SK-N-SH treated with all-trans-retinoic acid at 6 μM for 48 hours (cell line): ENCODE measurements around the gene ENTPD7.

Experiments used
- ATAC-seq: fragments of 200-7000 bp; cut with Tn5 transposase; 3 replicates; pipeline ENCODE4 v1.9.1; 2020; ENCODE audit warnings: mild to moderate bottlenecking, moderate library complexity
- ARNTL ChIP-seq: fragments of 450-650 bp; formaldehyde crosslinking; IDR thresholded peaks from 2 replicates; pipeline ENCODE4 v1.5.0; 2020; ENCODE audit warnings: low read depth, mild to moderate bottlenecking, moderate library complexity, borderline replicate concordance
- CREB5 ChIP-seq: fragments of 250-450 bp; sonication (Bioruptor Pico); IDR thresholded peaks from 2 replicates; pipeline ENCODE4 v1.5.1; 2020; ENCODE audit warnings: low read depth, mild to moderate bottlenecking, moderate library complexity
- CSDC2 ChIP-seq: fragments of 250-450 bp; sonication (Bioruptor Pico); IDR thresholded peaks from 2 replicates; pipeline ENCODE4 v1.5.0; 2020; ENCODE audit warnings: mild to moderate bottlenecking, moderate library complexity
- ESRRG ChIP-seq: fragments of 250-450 bp; sonication (Bioruptor Pico); IDR thresholded peaks from 2 replicates; pipeline ENCODE4 v1.6.1; 2021; ENCODE audit warnings: mild to moderate bottlenecking
- GLIS3 ChIP-seq: fragments of 250-450 bp; sonication (Bioruptor Pico); IDR thresholded peaks from 2 replicates; pipeline ENCODE4 v1.5.0; 2020; ENCODE audit warnings: mild to moderate bottlenecking, moderate library complexity
- ISL1 ChIP-seq: fragments of 250-450 bp; sonication (Bioruptor Pico); IDR thresholded peaks from 2 replicates; pipeline ENCODE4 v2.1.2; 2022; ENCODE audit warnings: mild to moderate bottlenecking, moderate library complexity
- OSR1 ChIP-seq: fragments of 250-450 bp; sonication (Bioruptor Pico); IDR thresholded peaks from 2 replicates; pipeline ENCODE4 v1.8.0; 2022; ENCODE audit warnings: moderate library complexity, mild to moderate bottlenecking, inconsistent platforms
- PATZ1 ChIP-seq: fragments of 250-450 bp; sonication (Bioruptor Pico); IDR thresholded peaks from 2 replicates; pipeline ENCODE4 v1.8.0; 2020; ENCODE audit warnings: mild to moderate bottlenecking, moderate library complexity, borderline replicate concordance
- PPARA ChIP-seq: fragments of 250-450 bp; sonication (Bioruptor Pico); IDR thresholded peaks from 2 replicates; pipeline ENCODE4 v1.5.0; 2020; ENCODE audit warnings: mild to moderate bottlenecking, borderline replicate concordance
- RARB ChIP-seq: fragments of 250-450 bp; sonication (Bioruptor Pico); IDR thresholded peaks from 2 replicates; pipeline ENCODE4 v1.8.0; 2021; ENCODE audit warnings: mild to moderate bottlenecking, moderate library complexity
- SNAI2 ChIP-seq: fragments of 250-450 bp; sonication (Bioruptor Pico); IDR thresholded peaks from 2 replicates; pipeline ENCODE4 v1.5.0; 2020; ENCODE audit warnings: mild to moderate bottlenecking, moderate library complexity
- TCF4 ChIP-seq: fragments of 250-450 bp; sonication (Bioruptor Pico); IDR thresholded peaks from 2 replicates; pipeline ENCODE4 v1.8.0; 2021; ENCODE audit warnings: mild to moderate bottlenecking, moderate library complexity, borderline replicate concordance
- ZC3H10 ChIP-seq: fragments of 250-450 bp; sonication (Bioruptor Pico); IDR thresholded peaks from 2 replicates; pipeline ENCODE4 v1.5.1; 2021; ENCODE audit warnings: mild to moderate bottlenecking, moderate library complexity
- ZFP3 ChIP-seq: fragments of 250-450 bp; sonication (Bioruptor Pico); IDR thresholded peaks from 2 replicates; pipeline ENCODE4 v1.5.0; 2020; ENCODE audit warnings: mild to moderate bottlenecking, moderate library complexity
- ZFP30 ChIP-seq: fragments of 450-650 bp; formaldehyde crosslinking; IDR thresholded peaks from 2 replicates; pipeline ENCODE4 v1.5.0; 2022; ENCODE audit warnings: mild to moderate bottlenecking, moderate library complexity
- ZNF565 ChIP-seq: fragments of 450-650 bp; formaldehyde crosslinking; conservative IDR thresholded peaks from 2 replicates; pipeline ENCODE4 v1.5.0; 2020; ENCODE audit warnings: low read depth, mild to moderate bottlenecking, moderate library complexity
- ZNF70 ChIP-seq: fragments of 450-650 bp; formaldehyde crosslinking; IDR thresholded peaks from 2 replicates; pipeline ENCODE4 v1.5.0; 2020; ENCODE audit warnings: mild to moderate bottlenecking, moderate library complexity
- ZNF8 ChIP-seq: fragments of 450-650 bp; formaldehyde crosslinking; IDR thresholded peaks from 2 replicates; pipeline ENCODE4 v1.5.0; 2020; ENCODE audit warnings: mild to moderate bottlenecking, moderate library complexity
- TF ChIP-seq, protein P1 (sequence below): fragments of 250-450 bp; sonication (Bioruptor Pico); IDR thresholded peaks from 2 replicates; pipeline ENCODE4 v1.8.0; 2021; ENCODE audit warnings: low read depth, mild to moderate bottlenecking, moderate library complexity, borderline replicate concordance
- TF ChIP-seq, protein P2 (sequence below): fragments of 250-450 bp; sonication (Bioruptor Pico); IDR thresholded peaks from 2 replicates; pipeline ENCODE4 v1.5.0; 2020; ENCODE audit warnings: mild to moderate bottlenecking, moderate library complexity

The ENTPD7 gene

GRCh38 chr10:99731306-99732032, 72.2 kb downstream of the ENTPD7 start:
- ATAC-seq, result peak; percentile 69
- no peak for TF ChIP-seq TCF4 (CRISPR knock-in tag)
- TF ChIP-seq SNAI2 (CRISPR knock-in tag), result no peak
- no peak for TF ChIP-seq GLIS3 (CRISPR knock-in tag)
- no peak for TF ChIP-seq ZNF70 (CRISPR knock-in tag)
- no peak for TF ChIP-seq ZFP30 (CRISPR knock-in tag)
- no peak for TF ChIP-seq ZNF8 (CRISPR knock-in tag)
- TF ChIP-seq ZFP3, result no peak
- no peak for TF ChIP-seq ISL1 (CRISPR knock-in tag)
- TF ChIP-seq, protein P1, sequence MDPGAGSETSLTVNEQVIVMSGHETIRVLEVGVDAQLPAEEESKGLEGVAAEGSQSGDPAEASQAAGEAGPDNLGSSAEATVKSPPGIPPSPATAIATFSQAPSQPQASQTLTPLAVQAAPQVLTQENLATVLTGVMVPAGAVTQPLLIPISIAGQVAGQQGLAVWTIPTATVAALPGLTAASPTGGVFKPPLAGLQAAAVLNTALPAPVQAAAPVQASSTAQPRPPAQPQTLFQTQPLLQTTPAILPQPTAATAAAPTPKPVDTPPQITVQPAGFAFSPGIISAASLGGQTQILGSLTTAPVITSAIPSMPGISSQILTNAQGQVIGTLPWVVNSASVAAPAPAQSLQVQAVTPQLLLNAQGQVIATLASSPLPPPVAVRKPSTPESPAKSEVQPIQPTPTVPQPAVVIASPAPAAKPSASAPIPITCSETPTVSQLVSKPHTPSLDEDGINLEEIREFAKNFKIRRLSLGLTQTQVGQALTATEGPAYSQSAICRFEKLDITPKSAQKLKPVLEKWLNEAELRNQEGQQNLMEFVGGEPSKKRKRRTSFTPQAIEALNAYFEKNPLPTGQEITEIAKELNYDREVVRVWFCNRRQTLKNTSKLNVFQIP (CRISPR knock-in tag), result no peak
- TF ChIP-seq PPARA (CRISPR knock-in tag), result no peak
- TF ChIP-seq ESRRG (CRISPR knock-in tag), result no peak
- no peak for TF ChIP-seq ARNTL (CRISPR knock-in tag)
- TF ChIP-seq, protein P2, sequence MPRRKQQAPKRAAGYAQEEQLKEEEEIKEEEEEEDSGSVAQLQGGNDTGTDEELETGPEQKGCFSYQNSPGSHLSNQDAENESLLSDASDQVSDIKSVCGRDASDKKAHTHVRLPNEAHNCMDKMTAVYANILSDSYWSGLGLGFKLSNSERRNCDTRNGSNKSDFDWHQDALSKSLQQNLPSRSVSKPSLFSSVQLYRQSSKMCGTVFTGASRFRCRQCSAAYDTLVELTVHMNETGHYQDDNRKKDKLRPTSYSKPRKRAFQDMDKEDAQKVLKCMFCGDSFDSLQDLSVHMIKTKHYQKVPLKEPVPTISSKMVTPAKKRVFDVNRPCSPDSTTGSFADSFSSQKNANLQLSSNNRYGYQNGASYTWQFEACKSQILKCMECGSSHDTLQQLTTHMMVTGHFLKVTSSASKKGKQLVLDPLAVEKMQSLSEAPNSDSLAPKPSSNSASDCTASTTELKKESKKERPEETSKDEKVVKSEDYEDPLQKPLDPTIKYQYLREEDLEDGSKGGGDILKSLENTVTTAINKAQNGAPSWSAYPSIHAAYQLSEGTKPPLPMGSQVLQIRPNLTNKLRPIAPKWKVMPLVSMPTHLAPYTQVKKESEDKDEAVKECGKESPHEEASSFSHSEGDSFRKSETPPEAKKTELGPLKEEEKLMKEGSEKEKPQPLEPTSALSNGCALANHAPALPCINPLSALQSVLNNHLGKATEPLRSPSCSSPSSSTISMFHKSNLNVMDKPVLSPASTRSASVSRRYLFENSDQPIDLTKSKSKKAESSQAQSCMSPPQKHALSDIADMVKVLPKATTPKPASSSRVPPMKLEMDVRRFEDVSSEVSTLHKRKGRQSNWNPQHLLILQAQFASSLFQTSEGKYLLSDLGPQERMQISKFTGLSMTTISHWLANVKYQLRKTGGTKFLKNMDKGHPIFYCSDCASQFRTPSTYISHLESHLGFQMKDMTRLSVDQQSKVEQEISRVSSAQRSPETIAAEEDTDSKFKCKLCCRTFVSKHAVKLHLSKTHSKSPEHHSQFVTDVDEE, result no peak
- no peak for TF ChIP-seq ZC3H10
- TF ChIP-seq OSR1 (CRISPR knock-in tag), result no peak
- TF ChIP-seq CSDC2, result no peak
- no peak for TF ChIP-seq CREB5 (CRISPR knock-in tag)
- no peak for TF ChIP-seq PATZ1
- no peak for TF ChIP-seq ZNF565

DNA sequence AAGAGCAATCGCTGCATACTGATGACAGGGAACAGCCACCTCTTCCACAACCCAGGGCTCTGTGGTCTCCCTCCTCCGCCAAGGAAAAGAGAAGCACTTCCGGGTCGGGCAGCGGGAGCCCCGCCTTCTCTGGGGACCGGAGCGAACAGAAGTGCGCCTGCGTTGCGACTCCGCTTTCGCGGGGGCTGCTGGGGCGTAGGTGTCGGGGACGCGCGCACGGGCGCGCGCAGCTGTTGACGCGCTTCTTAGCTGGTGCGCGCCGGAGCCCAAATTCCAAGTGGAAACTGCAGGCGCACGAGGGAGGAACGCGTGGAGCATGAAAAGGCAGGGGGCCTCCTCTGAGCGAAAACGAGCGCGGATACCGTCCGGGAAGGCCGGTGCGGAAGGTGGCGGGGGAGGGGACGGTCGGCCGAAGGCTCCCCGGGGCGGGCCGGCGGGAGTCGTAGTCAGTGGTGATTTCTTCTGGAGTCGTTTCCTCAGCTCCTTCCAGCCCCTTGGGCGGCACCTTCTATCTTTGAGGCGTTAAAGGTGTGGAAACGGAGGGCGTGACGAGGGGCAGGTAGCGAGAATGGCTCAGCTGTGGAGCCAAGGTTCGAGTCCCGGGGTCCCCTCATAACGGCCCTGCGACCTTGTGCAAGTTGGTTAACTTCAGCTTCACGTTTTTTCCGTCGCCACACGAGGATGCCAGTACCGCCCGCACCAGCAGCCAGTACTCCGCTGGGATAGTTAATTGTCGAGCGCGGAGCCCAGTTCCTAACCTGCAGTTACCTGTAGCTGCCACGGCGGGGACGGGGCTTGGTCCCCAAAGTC, 72.9 kb downstream of the ENTPD7 start, which contains the start of the genes COX15 and CUTC:
COX15 (minus strand) TSS at position 95 of the 810 bp plus-strand sequence; CDS start at position 17, 78 bp downstream.
CUTC (plus strand) TSS at position 202 of the 810 bp plus-strand sequence; CDS start at position 317, 115 bp downstream.
- peak; percentile 95 for ATAC-seq
- TF ChIP-seq SNAI2 (CRISPR knock-in tag), result peak; percentile 84; the same call in 1 of the 2 replicates
- peak; percentile 43; the same call in 1 of the 2 replicates for TF ChIP-seq CSDC2
- TF ChIP-seq ZNF70 (CRISPR knock-in tag), result 0 out of 2 replicates have a peak, but pooled peaks have one; percentile 46
- peak; percentile 30; the same call in 1 of the 2 replicates for TF ChIP-seq ZFP30 (CRISPR knock-in tag)
- 0 out of 2 replicates have a peak, but pooled peaks have one; percentile 47 for TF ChIP-seq ZFP3
- no peak for TF ChIP-seq GLIS3 (CRISPR knock-in tag)
- TF ChIP-seq RARB (CRISPR knock-in tag), result no peak
- TF ChIP-seq, protein P2, result peak; percentile 55; the same call in 1 of the 2 replicates
